HL-60 (cell line): ENCODE measurements around the gene IFRD1.

Experiments
- DNase-seq, 2 experiments: peaks; one replicate each; pipeline ENCODE4 v3.0.0-alpha.2; 2010 to 2020; ENCODE audit warnings: low read depth in 1 of 2, low spot score in 1 of 2
- H3K27ac ChIP-seq: fragments of 250-450 bp; sonication (Bioruptor Pico); replicated peaks from 2 replicates; pipeline ENCODE4 v1.5.1; 2020; ENCODE audit warnings: mild to moderate bottlenecking, moderate library complexity
- H3K27me3 ChIP-seq: fragments of 250-450 bp; sonication (Bioruptor Pico); 2 replicates; pipeline ENCODE4 v1.5.1; 2021; ENCODE audit warnings: mild to moderate bottlenecking, moderate library complexity; ENCODE audit not compliant: insufficient read depth, poor library complexity, severe bottlenecking
- H3K4me3 ChIP-seq: replicated peaks from 2 replicates; pipeline ENCODE4 v1.5.1; 2011; ENCODE audit warnings: mild to moderate bottlenecking, control low read depth, low read length; ENCODE audit not compliant: insufficient read depth
- CTCF ChIP-seq: IDR thresholded peaks from one replicate; pipeline ENCODE4 v1.5.1; 2011; ENCODE audit warnings: low read length, control low read depth, inconsistent platforms; ENCODE audit not compliant: insufficient read depth
- GABPA ChIP-seq: IDR thresholded peaks from 2 replicates; pipeline ENCODE4 v1.6.1; 2012; ENCODE audit warnings: low read depth
- POLR2AphosphoS5 ChIP-seq: IDR thresholded peaks from 2 replicates; pipeline ENCODE4 v1.6.1; 2012; ENCODE audit warnings: low read depth
- REST ChIP-seq: IDR thresholded peaks from 2 replicates; pipeline ENCODE4 v1.6.1; 2012; ENCODE audit warnings: low read depth; ENCODE audit not compliant: insufficient replicate concordance
- SPI1 ChIP-seq: IDR thresholded peaks from 2 replicates; pipeline ENCODE4 v1.6.1; 2012; ENCODE audit warnings: low read depth, mild to moderate bottlenecking, borderline replicate concordance

IFRD1 gene

GRCh38 chr7:112459645-112460044 is 9.4 kb downstream of the IFRD1 start:
- Histone ChIP-seq H3K27me3 (no peaks in the 10 kb centered on the region), H3K4me3 (no peak overlapping the region), H3K27ac (no peak overlapping the region)
- DNase-seq: no peak
- TF ChIP-seq POLR2AphosphoS5 (no peak), SPI1 (no peak), REST (no peak), CTCF (no peak), GABPA (no peak)

GRCh38 chr7:112462236-112462635 is 12.0 kb downstream of the IFRD1 start:
- no peaks in the 10 kb centered on the region for H3K27me3 ChIP-seq
- H3K27ac ChIP-seq: no peak overlapping the region
- peak; percentile 60; the same call in 1 of the 2 replicates for TF ChIP-seq POLR2AphosphoS5
- TF ChIP-seq SPI1: no peak
- no peak overlapping the region for H3K4me3 ChIP-seq
- DNase-seq: peak in 1 of 2 experiments; percentile 77

GRCh38 chr7:112467867-112468266 is 17.6 kb downstream of the IFRD1 start:
- no peak for DNase-seq
- H3K27ac ChIP-seq: no peak overlapping the region
- no peak overlapping the region for H3K4me3 ChIP-seq
- H3K27me3 ChIP-seq: no peaks in the 10 kb centered on the region
- TF ChIP-seq REST (no peak), CTCF (no peak), POLR2AphosphoS5 (no peak), SPI1 (no peak), GABPA (no peak)

- no peak overlapping the region for H3K27ac ChIP-seq
- H3K4me3 ChIP-seq: no peak overlapping the region
- no peaks in the 10 kb centered on the region for H3K27me3 ChIP-seq
- TF ChIP-seq SPI1: no peak
- no peak for TF ChIP-seq REST
- no peak for TF ChIP-seq CTCF
- no peak for TF ChIP-seq POLR2AphosphoS5
- TF ChIP-seq GABPA: no peak
- no peak for DNase-seq
Observed at GRCh38 chr7:112470194-112470593, 19.9 kb downstream of the IFRD1 start.
